Measurements from ENCODE around the gene TMEM131L. TPM values are rescaled to one million over a fixed set of nuclear protein-coding genes. Genes with fewer than 3 reads are reported as not detected.
"Not testable (repeated sequence)": the region's sequence is repeated elsewhere in the genome, so short reads cannot be mapped to it uniquely, and the experiment has no call there.

TMEM131L gene
- polyA plus RNA-seq, 4 donors, result 26.3 to 35.5 (median 26.9) TPM

GRCh38 chr4:153440475-153440874 is 25.7 kb upstream of the TMEM131L start:
- DNase-seq (ENCODE audit: low read depth in 4 of 4, low spot score in 3 of 4), result no peak

- DNase-seq (ENCODE audit: low read depth in 4 of 4, low spot score in 3 of 4), result peak in 1 of 4 donors; percentile 52
Measured at GRCh38 chr4:153447175-153447905, 18.8 kb upstream of the TMEM131L start.

- peak in 2 of 4 donors; percentile 60 to 62 for DNase-seq (ENCODE audit: low read depth in 4 of 4, low spot score in 3 of 4)
Measured at GRCh38 chr4:153448003-153448731, 18.0 kb upstream of the TMEM131L start.

- DNase-seq (ENCODE audit: low read depth in 4 of 4, low spot score in 3 of 4), result no peak
Measured at GRCh38 chr4:153449338-153449737, 16.8 kb upstream of the TMEM131L start.

- DNase-seq (ENCODE audit: low read depth in 4 of 4, low spot score in 3 of 4), result no peak
Measured at GRCh38 chr4:153450544-153450917, 15.6 kb upstream of the TMEM131L start.

- DNase-seq (ENCODE audit: low read depth in 4 of 4, low spot score in 3 of 4), result not testable (repeated sequence)
Measured at GRCh38 chr4:153451145-153451544, 15.0 kb upstream of the TMEM131L start.

GRCh38 chr4:153451911-153452657 is 14.1 kb upstream of the TMEM131L start:
- no peak for DNase-seq (ENCODE audit: low read depth in 4 of 4, low spot score in 3 of 4)

GRCh38 chr4:153452658-153453378 is 13.3 kb upstream of the TMEM131L start:
- no peak for DNase-seq (ENCODE audit: low read depth in 4 of 4, low spot score in 3 of 4)

GRCh38 chr4:153453402-153453801 is 12.8 kb upstream of the TMEM131L start:
- DNase-seq (ENCODE audit: low read depth in 4 of 4, low spot score in 3 of 4), result no peak

- DNase-seq (ENCODE audit: low read depth in 4 of 4, low spot score in 3 of 4), result no peak
Measured at GRCh38 chr4:153458969-153459368, 7.2 kb upstream of the TMEM131L start.

GRCh38 chr4:153461549-153461948 is 4.6 kb upstream of the TMEM131L start:
- DNase-seq (ENCODE audit: low read depth in 4 of 4, low spot score in 3 of 4), result not testable (repeated sequence)

- no peak for DNase-seq (ENCODE audit: low read depth in 4 of 4, low spot score in 3 of 4)
Measured at GRCh38 chr4:153464068-153464467, 2.1 kb upstream of the TMEM131L start.

GRCh38 chr4:153465140-153465539 is 1.0 kb upstream of the TMEM131L start:
- DNase-seq (ENCODE audit: low read depth in 4 of 4, low spot score in 3 of 4), result no peak

- no peak for DNase-seq (ENCODE audit: low read depth in 4 of 4, low spot score in 3 of 4)
Measured at GRCh38 chr4:153465615-153466080, 512 bp upstream of the TMEM131L start.

- no peak for DNase-seq (ENCODE audit: low read depth in 4 of 4, low spot score in 3 of 4)
Measured at GRCh38 chr4:153466949-153467896, 1.1 kb downstream of the TMEM131L start.

GRCh38 chr4:153467897-153468262 is 1.7 kb downstream of the TMEM131L start:
- no peak for DNase-seq (ENCODE audit: low read depth in 4 of 4, low spot score in 3 of 4)

- no peak for DNase-seq (ENCODE audit: low read depth in 4 of 4, low spot score in 3 of 4)
Measured at GRCh38 chr4:153468587-153468986, 2.4 kb downstream of the TMEM131L start.

- no peak for DNase-seq (ENCODE audit: low read depth in 4 of 4, low spot score in 3 of 4)
Measured at GRCh38 chr4:153469031-153469430, 2.9 kb downstream of the TMEM131L start.

GRCh38 chr4:153471071-153471697 is 5.0 kb downstream of the TMEM131L start:
- not testable (repeated sequence) for DNase-seq (ENCODE audit: low read depth in 4 of 4, low spot score in 3 of 4)
